Measurements from ENCODE around the gene SDF4.

Gene SDF4, protein sequence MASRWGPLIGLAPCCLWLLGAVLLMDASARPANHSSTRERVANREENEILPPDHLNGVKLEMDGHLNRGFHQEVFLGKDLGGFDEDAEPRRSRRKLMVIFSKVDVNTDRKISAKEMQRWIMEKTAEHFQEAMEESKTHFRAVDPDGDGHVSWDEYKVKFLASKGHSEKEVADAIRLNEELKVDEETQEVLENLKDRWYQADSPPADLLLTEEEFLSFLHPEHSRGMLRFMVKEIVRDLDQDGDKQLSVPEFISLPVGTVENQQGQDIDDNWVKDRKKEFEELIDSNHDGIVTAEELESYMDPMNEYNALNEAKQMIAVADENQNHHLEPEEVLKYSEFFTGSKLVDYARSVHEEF

DNA sequence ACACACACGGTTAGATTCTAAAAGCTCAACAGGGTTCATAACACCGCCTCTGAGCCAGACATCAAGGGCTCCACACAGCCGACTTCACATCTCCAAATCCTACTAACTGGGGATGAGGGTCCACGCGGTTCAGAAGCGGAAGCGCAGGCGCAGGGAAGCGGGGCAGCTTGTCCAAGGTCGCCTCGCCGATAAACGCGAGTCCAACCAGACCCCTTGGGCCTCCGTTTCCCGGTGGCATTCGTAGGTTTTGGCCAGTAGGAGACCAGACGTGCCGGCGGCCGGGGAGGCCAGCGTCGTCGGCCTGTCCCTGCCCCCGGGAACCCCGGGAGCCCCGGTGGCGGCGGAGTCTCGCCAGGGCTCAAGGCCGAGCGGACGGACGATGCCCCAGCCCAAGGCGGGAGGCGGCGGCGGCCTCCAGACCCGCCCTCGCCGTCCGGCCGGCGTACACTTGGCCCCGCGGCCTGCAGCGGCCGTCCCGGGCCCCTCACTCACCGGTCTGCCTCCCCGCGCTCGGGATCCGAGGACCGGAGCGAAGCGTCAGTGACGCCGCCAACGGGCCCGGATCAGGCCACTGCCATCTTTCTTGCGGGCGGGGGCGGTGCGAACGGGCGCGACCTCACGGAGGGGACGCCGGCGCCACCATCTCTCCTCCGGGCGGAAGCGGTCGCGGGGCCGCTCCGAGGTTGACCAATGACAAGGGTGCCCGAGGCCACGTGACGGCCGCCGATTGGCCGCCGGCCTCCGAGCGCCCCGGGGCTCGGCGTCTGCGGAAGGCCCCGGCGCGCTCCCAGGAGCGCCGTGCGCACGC is at the start of gene SDF4:
TSS of gene SDF4 (minus strand) at position 602 of the 808 bp plus-strand sequence. CDS start 3,229 bp downstream, outside the sequence.
- Mint-ChIP-seq H3K27ac (ENCODE audit: low read depth) (peak within 1 kb of the TSS; percentile 76), H3K4me1 (peaks cover 31% of the 10 kb centered on the region), H3K27me3 (no peaks in the 10 kb centered on the region), H3K36me3 (ENCODE audit: insufficient read depth) (peaks cover 13% of the 10 kb centered on the region), H3K4me3 (peak within 1 kb of the TSS; percentile 87), H3K9me3 (no peaks in the 10 kb centered on the region)
- ATAC-seq (replicated peaks; ENCODE audit: extremely low read depth, poor library complexity, severe bottlenecking) (peak; percentile 98), DNase-seq (ENCODE audit: low spot score in 2 of 2) (peak; percentile 90 to 93)

DNA sequence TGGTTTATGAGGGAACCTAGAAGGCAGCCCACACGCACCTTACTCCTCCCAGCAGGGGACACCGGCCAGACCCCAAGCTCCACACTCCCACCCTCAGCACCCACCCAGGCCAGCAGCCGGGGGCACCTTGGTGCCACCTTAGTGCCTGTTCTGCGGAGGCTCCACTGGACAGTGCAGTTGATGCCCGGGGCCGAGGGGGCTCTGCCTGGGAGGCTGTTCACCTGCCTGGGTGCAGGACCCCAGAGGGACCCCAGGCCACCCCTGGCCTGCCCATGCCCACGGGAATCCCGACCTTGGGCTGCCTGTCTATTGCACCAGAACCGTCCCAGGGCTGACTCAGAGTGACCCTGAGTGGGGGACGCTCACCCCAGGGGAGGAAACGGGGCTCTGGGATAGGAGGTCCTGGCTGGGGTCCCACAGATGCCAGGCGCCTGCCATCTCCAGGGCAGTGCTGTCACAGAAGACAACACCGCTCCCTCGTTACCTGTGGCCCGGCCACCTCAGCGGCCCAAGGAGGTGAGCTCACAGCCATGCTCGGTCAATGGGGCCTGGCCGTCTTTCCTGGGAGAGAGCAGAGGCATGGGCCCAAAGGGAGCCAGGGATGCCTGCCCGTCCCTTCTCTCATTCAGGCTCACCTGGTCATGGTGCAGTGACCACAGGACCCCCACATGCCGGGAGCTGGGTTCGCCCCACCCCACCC is 49.1 kb upstream of the SDF4 start:
- Mint-ChIP-seq H3K27me3 (no peaks in the 10 kb centered on the region), H3K36me3 (ENCODE audit: insufficient read depth) (no peaks in the 10 kb centered on the region), H3K4me1 (no peaks in the 10 kb centered on the region), H3K27ac (ENCODE audit: low read depth) (no peak overlapping the region), H3K9me3 (no peaks in the 10 kb centered on the region), H3K4me3 (no peak overlapping the region)
- no peak for DNase-seq (ENCODE audit: low spot score in 2 of 2)
- no peak for ATAC-seq (replicated peaks; ENCODE audit: extremely low read depth, poor library complexity, severe bottlenecking)

DNA sequence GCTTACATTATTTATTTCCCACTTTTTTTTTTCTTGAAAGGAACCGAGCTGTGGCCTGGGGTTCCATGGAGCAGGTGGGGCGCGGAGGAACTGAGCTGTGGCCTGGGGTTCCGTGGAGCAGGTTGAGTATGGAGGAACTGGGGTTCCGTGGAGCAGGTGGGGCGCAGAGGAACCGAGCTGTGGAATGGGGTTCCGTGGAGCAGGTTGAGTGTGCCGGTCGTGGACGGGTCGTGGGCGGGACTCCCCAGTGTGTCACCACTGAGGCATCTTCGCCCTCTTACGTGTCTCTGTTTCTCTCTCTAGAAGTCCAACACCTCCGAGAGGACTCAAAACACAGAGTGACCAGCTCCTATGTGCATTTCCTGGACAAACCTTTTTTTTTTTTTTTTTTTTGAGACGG is 47.2 kb upstream of the SDF4 start:
- Mint-ChIP-seq H3K4me1 (no peaks in the 10 kb centered on the region), H3K9me3 (no peaks in the 10 kb centered on the region), H3K36me3 (ENCODE audit: insufficient read depth) (no peaks in the 10 kb centered on the region), H3K27me3 (no peaks in the 10 kb centered on the region), H3K27ac (ENCODE audit: low read depth) (no peak overlapping the region), H3K4me3 (no peak overlapping the region)
- ATAC-seq (replicated peaks; ENCODE audit: extremely low read depth, poor library complexity, severe bottlenecking) (no peak), DNase-seq (ENCODE audit: low spot score in 2 of 2) (no peak)

DNA sequence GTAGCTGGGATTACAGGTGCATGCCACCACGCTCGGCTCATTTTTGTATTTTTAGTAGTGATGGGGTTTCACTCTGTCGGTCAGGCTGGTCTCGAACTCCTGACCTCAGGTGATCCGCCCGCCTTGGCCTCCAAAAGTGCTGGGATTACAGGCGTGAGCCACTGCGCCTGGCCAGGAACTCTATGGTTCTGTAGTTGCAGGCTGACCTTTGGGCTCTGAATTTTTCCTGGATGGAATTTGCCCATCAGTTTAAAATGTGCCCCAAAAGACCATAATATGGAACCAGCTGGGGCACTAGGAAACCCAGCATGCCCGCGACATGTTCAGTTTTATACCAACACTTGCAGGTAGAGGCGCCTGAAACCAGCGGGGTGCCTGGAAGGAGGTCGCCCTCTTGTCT is 46.8 kb upstream of the SDF4 start:
- H3K36me3 Mint-ChIP-seq (ENCODE audit: insufficient read depth) = no peaks in the 10 kb centered on the region
- ATAC-seq (replicated peaks; ENCODE audit: extremely low read depth, poor library complexity, severe bottlenecking) = no peak
- no peaks in the 10 kb centered on the region for H3K9me3 Mint-ChIP-seq
- H3K4me1 Mint-ChIP-seq = no peaks in the 10 kb centered on the region
- H3K4me3 Mint-ChIP-seq = no peak overlapping the region
- no peaks in the 10 kb centered on the region for H3K27me3 Mint-ChIP-seq
- DNase-seq (ENCODE audit: low spot score in 2 of 2) = no peak
- H3K27ac Mint-ChIP-seq (ENCODE audit: low read depth) = no peak overlapping the region

DNA sequence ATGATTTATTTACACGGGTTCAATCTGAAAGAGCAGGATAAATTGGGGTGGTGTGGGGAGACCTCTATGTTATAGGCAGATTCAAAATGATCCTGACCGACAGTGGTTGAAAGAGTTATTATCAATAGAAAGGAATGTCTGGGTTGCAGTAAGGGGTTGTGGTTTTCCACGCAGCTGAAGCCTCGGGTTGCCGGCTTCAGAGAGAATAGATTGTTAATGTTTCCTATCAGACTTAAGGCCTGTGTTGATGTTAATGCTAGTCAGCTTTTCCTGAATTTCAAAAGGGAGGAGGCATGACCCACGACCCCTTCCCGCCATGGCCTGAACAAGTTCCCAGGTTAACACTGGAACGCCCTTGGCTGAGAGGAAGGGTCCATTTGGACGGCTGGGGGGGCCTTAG is 44.0 kb upstream of the SDF4 start:
- Mint-ChIP-seq H3K27ac (ENCODE audit: low read depth) (no peak overlapping the region), H3K27me3 (no peaks in the 10 kb centered on the region), H3K9me3 (no peaks in the 10 kb centered on the region), H3K4me1 (peaks cover 17% of the 10 kb centered on the region), H3K36me3 (ENCODE audit: insufficient read depth) (peaks cover 5% of the 10 kb centered on the region), H3K4me3 (no peak overlapping the region)
- no peak for ATAC-seq (replicated peaks; ENCODE audit: extremely low read depth, poor library complexity, severe bottlenecking)
- DNase-seq (ENCODE audit: low spot score in 2 of 2) = no peak

DNA sequence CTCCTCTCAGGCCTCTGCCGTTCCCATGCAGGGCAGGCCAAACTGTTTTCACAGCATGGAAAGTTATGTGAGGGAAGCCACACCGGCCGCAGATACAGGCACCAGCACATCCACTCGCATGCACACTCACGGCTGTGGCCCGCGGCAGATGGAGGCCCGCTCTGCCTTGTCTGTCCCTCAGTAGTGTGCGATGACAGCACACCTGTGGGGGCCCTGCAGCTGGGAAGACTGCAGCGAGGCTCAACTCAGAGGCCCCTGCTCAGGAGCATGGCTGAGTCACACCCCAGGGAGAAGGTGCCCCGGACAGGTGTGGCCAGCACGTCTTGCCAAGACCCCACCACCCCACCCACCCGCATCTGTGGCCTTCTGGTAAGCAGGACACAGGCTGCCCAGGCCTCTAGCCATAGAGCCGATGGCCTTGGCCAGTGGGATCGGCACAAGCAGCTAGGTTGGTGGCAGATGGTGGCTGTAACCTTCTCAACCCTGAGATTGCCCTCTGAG is 43.2 kb upstream of the SDF4 start:
- no peak for DNase-seq (ENCODE audit: low spot score in 2 of 2)
- Mint-ChIP-seq H3K27me3 (no peaks in the 10 kb centered on the region), H3K36me3 (ENCODE audit: insufficient read depth) (peaks cover 8% of the 10 kb centered on the region), H3K4me1 (peaks cover 26% of the 10 kb centered on the region), H3K9me3 (no peaks in the 10 kb centered on the region), H3K27ac (ENCODE audit: low read depth) (no peak overlapping the region), H3K4me3 (peak overlapping the region; percentile 83)
- no peak for ATAC-seq (replicated peaks; ENCODE audit: extremely low read depth, poor library complexity, severe bottlenecking)

DNA sequence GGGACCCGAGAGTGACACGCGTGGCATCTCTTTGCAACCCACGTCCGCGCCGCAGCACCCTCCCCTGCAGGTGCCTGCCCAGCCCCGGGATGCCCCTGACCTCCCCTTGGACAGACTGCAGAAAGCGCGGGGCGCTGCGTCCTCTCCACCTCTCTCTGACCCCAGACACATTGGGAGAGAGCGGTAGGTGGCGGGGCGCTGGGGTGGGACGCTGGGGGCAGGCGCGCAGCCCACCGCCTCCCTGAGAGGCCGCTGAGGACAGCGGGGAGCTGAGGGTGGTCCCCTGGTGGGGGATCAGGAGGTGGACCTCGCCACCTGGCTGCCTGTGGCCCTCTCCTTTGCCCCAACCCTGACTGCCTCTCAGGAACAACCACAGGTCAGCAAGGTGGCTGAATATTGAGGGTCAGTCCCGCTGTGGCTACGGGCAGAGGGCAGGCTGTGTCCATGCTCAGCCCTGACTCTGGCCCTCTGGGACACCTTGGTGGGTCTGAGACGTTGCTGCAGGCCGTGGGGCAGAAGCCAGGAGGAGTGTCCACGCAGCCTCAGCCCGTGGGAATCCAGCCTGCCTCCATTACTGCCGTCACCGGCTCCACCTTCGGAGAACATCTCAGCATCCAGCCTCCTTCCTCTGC is 42.6 kb upstream of the SDF4 start:
- DNase-seq (ENCODE audit: low spot score in 2 of 2) (no peak), ATAC-seq (replicated peaks; ENCODE audit: extremely low read depth, poor library complexity, severe bottlenecking) (no peak)
- H3K4me1 Mint-ChIP-seq = peaks cover 29% of the 10 kb centered on the region
- no peaks in the 10 kb centered on the region for H3K27me3 Mint-ChIP-seq
- H3K27ac Mint-ChIP-seq (ENCODE audit: low read depth) = no peak overlapping the region
- H3K9me3 Mint-ChIP-seq = no peaks in the 10 kb centered on the region
- H3K4me3 Mint-ChIP-seq = peak overlapping the region; percentile 83
- H3K36me3 Mint-ChIP-seq (ENCODE audit: insufficient read depth) = peaks cover 9% of the 10 kb centered on the region

DNA sequence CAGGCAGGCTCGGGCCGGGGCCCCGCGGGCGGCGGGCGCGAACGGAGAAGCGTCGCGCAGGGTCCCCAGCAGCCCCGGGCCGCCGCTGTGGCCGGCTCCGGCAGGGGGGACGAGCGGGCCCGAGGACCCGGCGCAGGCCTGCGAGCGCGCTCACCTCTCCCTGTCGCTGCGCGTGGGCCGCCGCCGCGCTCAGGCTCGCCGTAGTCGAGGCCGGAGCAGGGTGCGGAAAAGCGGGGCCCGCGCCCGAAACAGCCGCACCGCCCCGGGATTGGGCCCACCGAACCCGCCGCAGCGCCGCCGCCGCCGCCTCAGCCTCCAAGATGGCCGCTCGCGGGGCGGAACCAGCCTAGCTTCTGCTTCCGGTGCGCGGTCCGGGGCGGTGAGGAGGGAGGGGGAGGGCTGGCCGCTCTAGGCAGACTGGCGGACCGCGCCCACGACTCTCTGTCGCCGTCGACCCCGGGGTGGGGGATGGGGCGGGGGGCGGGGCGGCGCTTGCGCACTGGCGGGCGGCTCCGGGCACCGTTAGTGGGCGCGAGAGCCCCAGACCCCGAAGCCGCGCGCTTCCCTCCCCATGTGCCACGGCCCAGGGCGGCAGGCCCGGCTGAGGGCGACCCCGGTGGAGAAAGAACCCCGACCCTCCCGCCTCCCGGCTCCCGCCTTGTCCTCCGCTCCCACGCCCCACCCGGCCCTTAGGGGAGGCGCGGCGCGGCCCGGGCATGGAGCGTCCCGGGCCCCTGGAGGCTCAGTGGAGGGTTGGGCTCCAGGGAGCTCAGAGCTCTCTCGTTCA is 41.9 kb upstream of the SDF4 start, which contains the start of gene UBE2J2:
TSS of gene UBE2J2 (minus strand) at position 343 of the 787 bp plus-strand sequence. CDS start 5,862 bp downstream, outside the sequence.
- H3K27ac Mint-ChIP-seq (ENCODE audit: low read depth) = peak within 1 kb of the TSS; percentile 85
- peaks cover 12% of the 10 kb centered on the region for H3K36me3 Mint-ChIP-seq (ENCODE audit: insufficient read depth)
- H3K4me3 Mint-ChIP-seq = peak within 1 kb of the TSS; percentile 83
- peak; percentile 74 to 81 for DNase-seq (ENCODE audit: low spot score in 2 of 2)
- no peaks in the 10 kb centered on the region for H3K27me3 Mint-ChIP-seq
- H3K4me1 Mint-ChIP-seq = peaks cover 29% of the 10 kb centered on the region
- H3K9me3 Mint-ChIP-seq = no peaks in the 10 kb centered on the region
- ATAC-seq (replicated peaks; ENCODE audit: extremely low read depth, poor library complexity, severe bottlenecking) = peak; percentile 98

DNA sequence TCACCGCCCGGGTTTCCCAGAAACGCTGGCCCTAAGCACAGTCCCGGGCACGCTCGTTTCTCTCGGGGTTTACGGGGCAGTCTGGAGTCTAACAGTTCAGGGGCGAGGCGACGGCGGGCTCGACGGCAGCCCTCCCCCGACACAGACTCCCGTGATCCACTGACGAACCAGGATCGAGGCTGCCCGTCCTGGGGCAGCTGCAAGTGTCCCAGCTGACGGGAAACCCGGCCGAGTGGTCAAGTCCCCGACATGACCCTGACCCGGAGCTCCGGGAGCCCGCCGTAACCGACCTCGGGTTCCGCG is 41.4 kb upstream of the SDF4 start:
- peaks cover 30% of the 10 kb centered on the region for H3K4me1 Mint-ChIP-seq
- no peak for DNase-seq (ENCODE audit: low spot score in 2 of 2)
- H3K27ac Mint-ChIP-seq (ENCODE audit: low read depth) = peak overlapping the region; percentile 85
- H3K9me3 Mint-ChIP-seq = no peaks in the 10 kb centered on the region
- H3K36me3 Mint-ChIP-seq (ENCODE audit: insufficient read depth) = peaks cover 12% of the 10 kb centered on the region
- H3K4me3 Mint-ChIP-seq = peak overlapping the region; percentile 83
- H3K27me3 Mint-ChIP-seq = no peaks in the 10 kb centered on the region
- peak; percentile 3 for ATAC-seq (replicated peaks; ENCODE audit: extremely low read depth, poor library complexity, severe bottlenecking)

DNA sequence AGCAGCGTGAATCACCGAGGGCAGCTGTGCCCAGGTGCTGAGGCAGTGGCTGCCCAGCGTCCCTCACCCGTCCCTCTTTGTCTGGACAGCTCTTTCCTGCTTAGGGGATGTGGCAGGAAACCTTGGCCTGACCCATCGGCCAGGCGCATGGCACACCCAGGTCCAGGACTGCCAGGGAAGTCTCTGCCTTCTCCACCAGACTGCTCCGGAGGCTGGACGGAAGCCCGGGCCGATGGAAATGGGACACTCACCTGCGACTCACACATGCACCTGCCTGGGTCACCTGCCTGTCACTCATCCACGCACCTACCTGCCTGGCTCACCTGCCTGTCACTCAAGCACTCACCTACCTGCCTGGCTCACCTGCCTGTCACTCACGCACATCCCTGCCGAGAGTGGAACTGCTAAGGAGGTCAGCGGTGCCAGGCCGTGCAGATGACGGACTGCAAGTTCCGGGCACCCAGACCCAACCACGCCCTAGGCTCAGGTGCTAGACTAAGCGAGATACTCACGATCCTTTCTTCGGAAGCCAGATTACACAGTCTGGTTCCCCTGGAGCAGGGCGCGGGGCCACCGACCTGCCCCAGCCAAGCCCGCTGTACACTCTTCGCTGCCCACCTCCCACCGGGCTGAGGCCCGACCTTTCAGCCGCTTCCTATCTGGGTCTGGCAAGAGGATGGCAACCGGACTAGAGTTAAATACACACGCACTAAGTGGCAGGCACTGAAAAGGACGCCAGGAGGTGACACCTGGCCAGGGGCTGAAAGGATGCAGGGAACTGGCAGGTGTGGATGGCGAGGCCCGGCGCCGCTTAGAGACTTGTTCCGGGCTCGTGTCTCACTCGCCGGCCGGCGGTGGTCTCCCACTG is 40.8 kb upstream of the SDF4 start:
- peak overlapping the region; percentile 85 for H3K27ac Mint-ChIP-seq (ENCODE audit: low read depth)
- H3K4me3 Mint-ChIP-seq = peak overlapping the region; percentile 83
- H3K36me3 Mint-ChIP-seq (ENCODE audit: insufficient read depth) = peaks cover 15% of the 10 kb centered on the region
- ATAC-seq (replicated peaks; ENCODE audit: extremely low read depth, poor library complexity, severe bottlenecking) (no peak), DNase-seq (ENCODE audit: low spot score in 2 of 2) (no peak)
- no peaks in the 10 kb centered on the region for H3K27me3 Mint-ChIP-seq
- peaks cover 33% of the 10 kb centered on the region for H3K4me1 Mint-ChIP-seq
- H3K9me3 Mint-ChIP-seq = no peaks in the 10 kb centered on the region

DNA sequence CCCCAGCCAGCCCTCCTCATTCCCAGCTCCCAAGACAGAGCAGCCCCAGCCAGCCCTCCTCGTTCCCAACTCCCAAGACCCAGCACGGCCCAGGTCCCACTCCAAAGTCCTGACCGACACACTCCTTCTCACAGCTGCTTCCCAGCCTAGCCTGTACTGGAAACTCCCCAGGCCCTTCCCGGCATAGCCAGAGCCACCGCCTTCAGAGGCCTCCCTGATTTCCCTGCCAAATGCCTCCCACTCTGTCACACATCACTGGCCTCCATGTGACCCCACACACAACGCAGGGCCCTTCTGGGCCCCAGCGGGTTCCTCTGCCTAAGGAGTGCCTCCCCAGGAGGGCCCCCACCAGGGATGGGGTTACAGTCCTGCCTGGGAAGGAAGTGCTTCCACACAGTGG is 39.0 kb upstream of the SDF4 start:
- ATAC-seq (replicated peaks; ENCODE audit: extremely low read depth, poor library complexity, severe bottlenecking) = no peak
- no peaks in the 10 kb centered on the region for H3K27me3 Mint-ChIP-seq
- DNase-seq (ENCODE audit: low spot score in 2 of 2) = no peak

More for the DNA sequence above, 39.0 kb upstream of the SDF4 start:
- H3K4me3 Mint-ChIP-seq = peak overlapping the region; percentile 57
- peak overlapping the region; percentile 85 for H3K27ac Mint-ChIP-seq (ENCODE audit: low read depth)
- peaks cover 19% of the 10 kb centered on the region for H3K36me3 Mint-ChIP-seq (ENCODE audit: insufficient read depth)
- peaks cover 38% of the 10 kb centered on the region for H3K4me1 Mint-ChIP-seq
- H3K9me3 Mint-ChIP-seq = no peaks in the 10 kb centered on the region
